ENCODE data around the gene KY.

Gene KY, protein sequence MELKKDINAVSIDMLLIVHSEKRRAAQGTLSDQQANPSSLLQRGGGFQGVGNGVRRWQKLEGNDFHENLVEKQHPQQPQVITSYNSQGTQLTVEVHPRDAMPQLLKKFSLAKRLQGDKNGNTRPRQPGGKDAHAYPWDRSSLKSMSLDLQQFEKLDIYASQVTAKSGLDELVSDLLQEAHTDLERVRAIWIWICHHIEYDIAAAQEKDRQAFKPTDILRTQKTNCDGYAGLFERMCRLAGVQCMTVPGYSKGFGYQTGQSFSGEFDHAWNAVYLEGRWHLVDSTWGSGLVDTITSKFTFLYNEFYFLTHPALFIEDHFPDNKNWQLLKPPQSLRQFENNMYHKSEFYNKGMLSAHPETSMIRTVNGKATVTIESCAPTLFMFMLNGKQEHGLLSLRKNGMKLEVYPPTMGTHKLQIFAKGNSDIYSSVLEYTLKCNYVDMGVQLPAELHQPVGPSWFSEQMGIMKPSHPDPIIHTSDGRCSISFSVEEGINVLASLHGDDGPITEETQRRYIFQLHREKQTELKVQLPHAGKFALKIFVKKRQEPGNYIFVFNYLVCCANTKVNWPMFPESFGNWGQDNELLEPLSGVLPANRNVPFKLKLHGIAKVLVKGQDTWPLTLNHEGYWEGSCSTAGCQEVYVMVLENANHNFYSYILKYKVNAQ

DNA sequence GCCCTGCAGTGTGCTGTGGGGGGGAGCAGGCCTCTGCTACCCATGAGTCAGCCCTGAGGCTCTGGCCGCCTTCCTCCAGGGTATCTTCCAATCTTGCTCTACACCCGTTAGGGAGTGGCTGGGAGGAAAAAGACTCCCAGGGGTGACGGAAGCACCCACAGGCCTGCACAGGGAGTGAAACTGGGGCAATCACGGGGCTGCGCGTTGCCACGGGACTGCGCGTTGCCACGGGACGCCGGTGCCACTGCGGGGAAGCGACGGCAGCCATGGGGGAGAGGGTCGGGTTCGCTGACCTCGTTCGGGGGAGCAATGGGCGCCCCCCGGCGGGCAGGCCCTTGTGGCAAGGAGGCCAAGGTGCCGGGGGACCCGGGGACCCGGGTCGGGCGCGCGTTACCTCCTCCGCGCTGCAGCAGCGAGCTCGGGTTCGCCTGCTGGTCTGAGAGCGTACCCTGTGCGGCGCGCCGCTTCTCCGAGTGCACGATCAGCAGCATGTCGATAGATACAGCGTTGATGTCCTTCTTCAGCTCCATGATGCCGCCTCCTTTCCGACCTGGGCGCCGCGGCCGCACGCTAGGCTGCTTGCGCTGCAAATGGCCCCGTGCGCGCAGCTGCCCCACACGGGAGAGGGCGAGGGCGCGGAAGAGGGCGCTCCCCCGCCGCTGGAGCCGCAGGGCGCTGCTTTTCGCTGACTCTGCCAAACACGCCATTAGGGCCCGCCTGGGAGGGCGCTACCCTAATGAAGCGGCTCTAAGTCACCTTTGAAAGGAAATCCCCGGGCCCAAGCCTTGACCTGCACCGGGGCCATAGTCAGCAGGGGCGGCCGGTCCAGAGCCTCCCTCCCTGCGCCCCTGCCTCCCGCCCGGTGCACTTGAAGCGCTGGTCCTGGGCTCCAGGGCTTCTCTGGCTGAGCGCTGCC is at the start of gene KY:
KY (minus strand) TSS at position 592 of the 916 bp plus-strand sequence; CDS start at position 530, 62 bp downstream.
- DNase-seq, result no peak

DNA sequence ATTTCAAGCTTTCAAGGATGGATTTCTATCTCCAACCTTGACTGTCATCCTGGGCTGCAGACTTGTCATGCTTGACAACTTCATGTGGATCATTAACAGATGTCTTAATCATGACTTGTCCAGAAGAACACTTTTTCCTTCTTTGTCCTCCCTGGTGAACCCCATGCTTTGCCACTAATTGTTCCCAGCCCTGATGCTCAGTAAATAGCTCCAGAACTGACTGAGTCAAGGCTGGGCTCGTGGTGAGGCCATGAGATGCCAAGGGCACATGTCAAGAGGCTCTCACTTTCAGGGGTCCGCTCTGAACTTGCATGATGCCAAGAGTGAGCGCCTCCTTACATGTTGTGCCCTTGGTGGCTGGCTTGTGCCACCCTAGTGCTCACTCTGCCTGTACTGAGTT is 48.9 kb upstream of the KY start:
- DNase-seq, result no peak

DNA sequence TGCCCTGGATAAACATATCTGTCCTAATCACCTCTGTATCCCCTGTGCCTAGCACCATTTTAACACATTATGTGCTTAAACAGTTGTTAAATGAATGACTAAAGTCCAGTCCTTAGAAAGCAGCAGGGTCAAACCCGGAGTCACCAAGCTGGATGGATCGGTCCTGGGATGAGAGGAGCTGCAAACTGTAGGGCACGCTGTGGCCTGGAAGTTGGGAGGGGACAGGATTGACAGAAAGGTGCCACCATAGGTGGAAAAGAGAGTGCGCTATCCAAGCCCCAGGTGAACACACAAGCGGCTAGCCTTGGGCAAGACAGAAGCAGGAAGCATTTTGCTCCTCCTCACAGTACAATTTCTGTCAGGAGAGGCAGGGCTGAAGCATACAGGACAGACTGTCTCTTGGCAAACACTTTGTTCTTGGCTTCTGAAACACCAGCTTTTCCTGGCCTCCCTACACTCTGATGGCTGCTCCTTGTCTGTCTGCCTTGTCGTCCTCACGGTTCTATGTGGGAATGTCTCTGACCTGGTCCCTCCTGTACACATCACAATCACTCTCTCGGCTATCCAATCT is 48.4 kb upstream of the KY start:
- no peak for DNase-seq

DNA sequence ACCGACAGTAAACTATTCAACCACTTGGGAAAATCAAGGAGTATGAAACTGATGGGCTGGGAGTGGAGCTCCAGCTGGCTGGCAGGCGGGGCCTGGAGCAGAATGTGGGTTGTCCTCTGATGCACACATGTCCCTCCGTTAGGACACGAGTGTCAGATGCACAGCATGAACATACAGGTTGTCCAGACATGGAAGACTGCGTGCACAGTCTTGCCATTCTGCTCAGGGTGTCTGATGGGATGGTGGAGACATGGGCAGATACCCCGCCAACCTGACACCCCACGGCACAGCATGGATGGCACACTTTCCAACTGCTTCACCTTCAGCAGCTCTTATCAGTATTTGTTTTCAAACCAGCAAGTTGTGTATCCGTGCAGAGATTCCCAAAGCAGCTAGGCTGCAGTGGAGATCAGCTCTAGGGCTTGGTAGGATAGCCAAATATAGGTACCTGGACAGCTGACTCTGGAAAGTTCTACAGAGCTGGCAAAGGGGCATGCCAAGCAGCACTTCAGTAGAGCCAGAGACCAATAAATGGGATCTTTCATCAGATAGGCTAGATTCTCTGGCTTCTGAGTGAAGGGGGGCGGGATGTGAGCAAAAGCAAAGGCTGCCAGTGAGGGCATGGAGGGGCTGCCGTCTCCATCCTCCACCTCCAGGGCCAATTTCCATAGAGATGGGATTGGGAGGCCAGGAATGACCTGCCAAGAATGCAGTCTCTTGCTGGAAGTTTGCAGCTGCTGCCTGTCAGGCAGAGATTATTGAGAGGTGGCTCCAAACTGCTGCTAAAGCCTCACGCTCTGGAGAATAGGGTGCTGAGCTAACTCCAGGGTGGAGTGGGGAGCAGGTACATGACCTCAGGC is 47.2 kb upstream of the KY start:
- no peak for DNase-seq

DNA sequence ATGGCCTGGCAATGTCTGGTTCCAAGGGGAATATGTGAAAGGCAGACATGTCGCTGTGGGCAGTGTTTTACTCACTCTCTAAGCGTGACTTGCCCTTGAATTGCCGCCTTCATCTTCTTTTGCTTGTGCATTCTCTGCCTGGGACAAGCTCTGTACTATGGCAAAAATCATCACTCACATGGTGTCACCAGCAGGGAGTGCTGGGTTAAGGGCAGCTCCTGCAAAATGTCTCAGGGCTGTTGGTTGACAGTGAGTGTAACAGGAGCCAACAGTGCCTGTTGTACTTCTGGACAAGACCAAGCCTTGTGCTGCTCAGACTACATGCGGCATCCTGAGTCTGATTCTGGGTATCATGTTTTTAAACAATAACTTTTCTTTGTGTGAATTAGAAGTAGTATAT is 45.3 kb upstream of the KY start:
- DNase-seq, result no peak

DNA sequence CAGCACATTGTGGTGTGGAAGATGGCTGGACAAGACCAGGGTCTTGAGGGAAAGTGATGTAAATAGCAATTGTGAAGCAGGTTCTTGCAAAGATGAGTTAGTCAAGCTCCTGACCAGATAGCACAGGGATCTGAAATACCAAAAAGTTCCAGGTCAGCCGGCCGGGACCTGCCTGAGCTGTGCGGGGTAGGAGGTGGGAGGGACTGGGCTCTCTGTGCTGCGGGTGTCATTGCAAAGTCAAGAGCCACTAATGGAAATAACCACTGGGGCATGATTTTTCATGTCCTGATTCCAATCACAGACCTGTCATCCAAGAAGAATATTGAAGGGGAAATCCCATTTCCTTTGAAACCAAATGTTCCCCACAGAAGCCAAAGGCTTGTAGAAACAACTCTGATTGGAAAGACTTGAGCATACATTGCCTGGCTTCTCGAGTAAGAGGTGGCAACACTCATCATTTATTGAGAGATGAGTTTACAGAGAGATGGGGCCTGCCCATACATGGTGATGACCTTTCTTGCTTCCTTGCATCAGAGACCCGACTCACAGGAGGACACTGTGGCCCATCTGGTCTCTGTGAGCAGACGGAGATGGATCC is 44.2 kb upstream of the KY start:
- no peak for DNase-seq

DNA sequence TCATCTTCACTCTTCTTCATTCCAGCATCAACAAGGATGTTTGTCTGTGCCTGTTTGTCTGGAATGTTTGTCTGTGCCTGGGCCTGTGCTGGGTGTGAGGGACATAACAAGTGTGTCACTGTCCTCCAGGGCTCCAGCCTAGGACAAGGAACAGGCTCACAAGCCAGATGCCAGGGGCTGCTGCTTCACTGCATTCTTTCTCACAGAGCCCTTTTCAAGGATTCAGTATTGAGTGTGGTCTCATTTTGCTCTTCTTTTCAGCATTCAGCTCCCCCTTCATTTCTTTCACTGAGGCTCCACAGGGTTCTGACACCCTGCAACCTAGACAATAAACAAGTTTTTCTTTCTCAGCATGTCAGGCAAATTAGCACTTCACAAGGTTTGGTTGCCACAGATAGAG is 43.6 kb upstream of the KY start:
- no peak for DNase-seq

DNA sequence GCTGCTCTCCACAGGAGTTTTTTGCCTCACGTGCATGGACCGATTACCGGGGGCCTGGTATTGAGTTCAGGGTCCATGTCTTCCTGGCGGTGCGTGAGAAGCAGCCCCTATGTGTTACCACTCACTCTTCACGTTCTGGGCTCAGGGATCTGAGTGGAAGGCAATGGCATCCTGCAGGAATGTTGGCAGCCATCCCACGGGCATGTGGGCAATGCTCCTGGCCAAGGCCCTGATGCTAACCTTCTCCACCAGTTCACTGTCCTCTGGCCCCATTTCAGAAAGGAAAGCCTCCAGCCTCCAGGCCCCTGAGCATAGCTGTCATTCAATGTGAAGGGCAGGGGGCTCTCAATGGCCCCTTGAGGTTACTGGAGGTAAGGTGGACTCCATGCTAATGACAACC is 43.0 kb upstream of the KY start:
- DNase-seq, result no peak

DNA sequence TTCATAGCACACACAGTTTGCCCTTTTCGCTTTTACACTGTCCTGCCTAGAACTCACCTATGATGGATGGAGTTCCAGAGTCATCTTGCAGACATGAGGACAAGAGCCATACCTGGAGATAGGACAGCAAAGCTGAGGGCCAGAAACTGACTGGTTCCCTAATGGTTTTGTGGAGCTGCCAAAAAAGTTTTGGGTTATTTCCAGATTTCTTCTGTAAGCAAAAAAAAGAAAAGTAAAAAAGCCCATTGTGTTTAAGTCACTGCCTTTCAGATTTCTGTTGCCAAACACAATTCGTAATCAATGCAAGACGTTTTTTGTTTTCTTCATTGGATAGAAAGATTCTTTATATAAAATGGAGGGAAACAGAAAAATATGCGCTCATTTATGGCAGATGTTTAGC is 42.4 kb upstream of the KY start:
- no peak for DNase-seq

DNA sequence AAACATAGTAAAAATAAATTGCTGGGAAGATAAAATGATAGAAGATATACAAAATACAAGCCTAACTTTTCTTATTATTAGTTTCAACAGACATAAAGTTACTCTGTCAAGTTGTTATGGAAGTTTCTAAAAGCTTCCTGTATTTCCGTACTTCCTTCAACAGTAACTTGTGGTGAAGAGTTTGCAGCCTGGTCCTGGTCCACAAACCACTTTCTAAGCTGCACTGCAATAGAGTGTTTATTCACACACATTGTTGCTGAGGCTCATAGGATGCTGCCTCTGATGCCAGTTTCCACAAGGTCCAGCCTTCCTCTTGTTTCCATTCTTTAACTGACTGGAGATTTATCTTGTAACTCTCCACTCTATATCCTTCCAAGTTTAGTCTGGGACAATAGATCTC is 39.4 kb upstream of the KY start:
- no peak for DNase-seq

DNA sequence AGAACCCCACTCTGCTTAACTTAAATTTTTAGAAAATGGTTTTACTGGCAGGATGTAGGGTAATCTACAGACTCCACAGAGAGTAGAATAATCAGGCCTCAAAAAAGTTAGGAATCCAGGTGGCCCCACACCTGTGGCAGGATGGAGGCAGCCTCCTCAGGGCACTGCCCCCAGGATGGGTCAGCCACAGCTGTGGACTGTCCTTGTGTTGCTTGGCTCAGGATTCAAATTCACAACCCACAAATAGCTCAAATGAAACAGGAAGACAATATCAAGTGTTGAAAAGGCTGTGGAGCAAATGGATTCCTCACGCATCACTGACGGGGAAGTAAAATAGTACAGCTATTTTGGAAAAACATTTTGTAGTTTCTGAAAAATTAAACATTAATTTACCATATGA is 36.8 kb upstream of the KY start:
- DNase-seq, result no peak

DNA sequence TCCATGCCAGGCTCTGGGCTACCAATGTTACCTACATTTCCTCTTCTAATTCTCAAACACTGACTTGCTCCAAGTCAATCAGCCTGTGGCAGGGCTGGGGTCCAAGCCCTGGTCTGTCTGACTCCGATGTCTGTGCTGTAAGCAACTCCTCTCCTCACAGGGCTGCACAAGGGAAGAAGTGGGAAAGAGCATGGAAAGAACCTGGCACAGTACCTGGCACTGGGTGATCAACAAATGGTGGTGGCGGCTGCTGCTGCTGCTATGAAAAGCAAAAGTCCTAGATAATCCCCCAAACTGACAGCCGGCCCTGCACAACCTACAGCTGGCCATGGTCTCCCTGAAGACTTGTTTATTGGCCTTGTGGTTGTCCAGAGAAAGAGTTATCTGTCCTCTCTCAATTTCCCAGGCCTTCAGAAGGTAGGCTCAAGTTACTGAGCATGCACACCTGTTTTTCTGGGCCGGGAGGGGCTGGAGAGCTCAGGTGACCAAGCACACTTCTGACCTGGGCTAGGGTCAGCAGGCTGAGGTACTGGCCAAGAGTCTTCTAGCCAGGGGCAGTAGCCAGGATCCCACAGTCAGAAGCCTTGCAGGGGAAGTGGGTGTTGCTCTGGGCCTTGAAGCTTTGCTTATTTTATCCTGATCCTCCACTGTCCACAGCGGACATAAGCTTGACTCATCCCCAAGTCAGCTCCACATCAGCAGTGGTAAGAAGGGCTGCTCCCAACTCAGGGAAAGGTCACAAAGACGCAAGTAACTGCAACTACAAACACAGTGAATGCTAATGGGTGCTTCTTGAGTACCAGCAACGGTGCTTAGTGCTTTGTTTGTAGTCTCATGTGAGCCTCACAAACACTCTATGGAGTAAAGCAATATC is 35.3 kb upstream of the KY start:
- DNase-seq, result no peak

DNA sequence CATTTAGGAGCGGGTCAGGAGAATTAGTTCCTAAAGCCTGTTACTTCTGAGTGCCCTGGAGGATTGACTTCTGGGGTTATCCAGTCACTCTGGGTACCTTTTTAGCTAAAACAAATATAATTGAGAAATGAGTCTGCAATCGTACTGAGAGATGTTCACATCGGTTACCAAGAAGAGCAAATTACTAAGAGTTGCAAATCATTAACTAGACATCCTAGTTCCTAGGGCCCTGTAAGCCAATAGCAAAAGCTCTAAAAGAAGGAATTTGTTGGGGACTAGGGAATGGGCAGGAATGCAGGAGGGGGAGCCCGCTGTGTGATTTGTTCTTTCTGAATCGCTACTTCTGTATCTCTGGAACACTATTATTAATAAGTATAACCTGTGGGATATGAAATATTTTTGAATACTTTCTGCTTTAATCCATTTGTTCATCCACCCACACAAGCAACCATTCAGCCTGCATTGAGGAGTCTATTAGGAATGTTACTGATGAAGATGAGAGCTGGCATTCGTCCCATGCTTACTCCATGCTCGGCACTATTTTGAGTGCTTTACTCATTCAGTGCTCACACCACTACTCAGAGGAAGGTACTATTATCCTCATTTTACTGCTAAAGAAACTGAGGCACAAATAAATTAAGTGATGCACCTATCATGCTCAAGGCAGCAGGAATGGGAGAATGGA is 31.5 kb upstream of the KY start:
- DNase-seq, result no peak

DNA sequence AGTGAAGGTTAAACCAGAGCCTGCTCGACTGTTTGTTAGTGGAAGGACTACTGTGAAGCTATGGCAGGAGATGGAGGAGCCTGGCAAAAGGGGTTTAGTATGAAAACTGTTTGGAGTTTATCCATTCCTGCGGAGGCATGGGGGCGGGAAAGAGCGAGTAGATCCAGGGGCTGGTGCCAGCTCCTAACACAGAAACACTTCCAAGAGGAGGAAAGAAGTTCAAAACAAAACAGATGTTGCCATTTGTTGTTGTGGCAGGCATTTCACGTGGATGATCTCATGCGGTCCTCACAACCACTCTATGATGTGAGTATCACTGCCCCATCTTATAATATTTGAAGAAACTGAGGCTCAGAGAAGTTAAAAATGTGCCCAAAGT is 30.7 kb upstream of the KY start:
- DNase-seq, result no peak

DNA sequence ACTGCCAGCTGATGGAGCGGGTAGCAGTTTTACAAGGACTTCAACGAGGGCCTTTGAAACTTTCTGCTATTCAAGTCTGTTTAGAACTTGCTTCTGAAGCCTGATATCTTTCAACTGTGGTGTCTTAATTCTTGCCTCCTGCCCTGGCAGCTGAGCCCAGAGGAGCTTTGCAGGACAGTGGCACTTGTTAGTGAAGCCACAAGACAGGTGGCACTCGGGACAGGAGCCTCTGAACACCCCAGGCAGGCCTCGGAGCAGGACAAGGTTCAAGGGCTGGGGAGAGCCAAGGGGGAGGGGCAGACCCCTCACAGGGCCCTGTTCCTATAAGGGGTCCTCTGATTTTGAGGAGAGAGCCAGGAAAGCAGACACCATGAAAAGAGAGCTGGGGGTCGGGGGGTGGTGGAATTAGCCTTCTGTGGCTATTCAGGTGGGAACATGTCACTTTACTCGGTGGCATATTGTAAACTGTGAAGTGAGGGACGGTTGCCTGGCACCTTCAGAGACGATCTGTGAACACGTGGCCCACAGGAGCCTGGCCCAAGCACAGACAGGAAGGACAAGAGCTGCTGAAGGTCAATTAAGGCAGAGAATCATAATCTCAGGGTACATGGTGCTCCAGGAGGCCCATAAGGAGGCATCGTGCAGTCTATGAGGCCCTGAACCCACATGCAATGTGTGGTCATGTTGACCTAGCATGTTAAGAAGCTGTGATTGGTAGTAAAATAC is 30.1 kb upstream of the KY start:
- no peak for DNase-seq

DNA sequence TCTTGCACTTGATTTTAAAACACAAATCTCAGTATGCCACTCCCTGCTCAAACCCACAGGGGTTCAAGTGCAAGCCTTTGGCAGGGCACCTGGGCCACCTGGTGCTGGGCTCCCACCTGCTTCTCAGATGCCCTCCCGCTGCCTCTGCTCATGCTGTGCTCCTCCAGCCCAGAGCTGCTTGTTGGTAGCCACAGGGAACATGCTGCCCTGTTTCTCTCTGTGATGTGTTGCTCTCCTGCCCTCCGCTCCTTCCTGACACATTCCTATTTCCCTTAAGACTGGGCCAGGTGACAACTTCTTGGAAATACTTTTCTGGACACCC is 27.1 kb upstream of the KY start:
- no peak for DNase-seq

DNA sequence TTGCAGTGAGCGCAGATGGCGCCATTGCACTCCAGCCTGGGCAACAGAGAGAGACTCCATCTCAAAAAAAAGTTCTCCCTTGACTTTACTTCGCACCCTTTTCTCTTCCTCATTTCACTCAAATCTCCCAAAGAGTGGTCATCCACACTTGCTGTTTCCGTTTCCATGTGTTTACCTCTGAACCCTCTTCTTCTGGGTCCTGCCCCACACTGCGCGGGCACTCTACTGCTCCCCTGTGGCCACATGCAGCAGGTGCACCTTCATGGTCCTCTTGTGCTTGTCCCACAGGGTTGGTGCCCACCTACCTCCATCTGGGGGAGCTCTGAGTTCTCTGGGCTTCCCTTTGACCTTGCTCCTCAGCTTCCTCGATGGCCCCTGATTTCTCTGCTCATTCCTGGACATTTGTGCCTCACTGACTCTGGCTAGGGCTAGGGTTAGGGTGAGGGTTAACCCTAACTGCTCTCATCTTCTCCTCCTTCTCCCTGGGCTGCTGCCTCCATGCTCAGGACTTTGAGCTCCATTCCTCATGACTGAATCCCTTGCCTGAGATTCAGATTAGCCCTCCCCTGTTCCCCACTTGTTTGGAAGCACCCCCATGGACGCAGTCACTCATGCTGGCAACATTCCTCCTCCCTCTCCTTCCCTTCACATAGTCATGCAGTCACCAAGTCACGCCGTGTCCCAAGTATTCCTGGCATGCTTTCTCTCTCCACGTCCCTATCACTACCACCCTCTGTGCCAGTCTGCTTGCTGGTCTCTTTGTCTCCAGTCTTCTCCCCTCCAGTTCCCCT is 26.6 kb upstream of the KY start:
- no peak for DNase-seq

DNA sequence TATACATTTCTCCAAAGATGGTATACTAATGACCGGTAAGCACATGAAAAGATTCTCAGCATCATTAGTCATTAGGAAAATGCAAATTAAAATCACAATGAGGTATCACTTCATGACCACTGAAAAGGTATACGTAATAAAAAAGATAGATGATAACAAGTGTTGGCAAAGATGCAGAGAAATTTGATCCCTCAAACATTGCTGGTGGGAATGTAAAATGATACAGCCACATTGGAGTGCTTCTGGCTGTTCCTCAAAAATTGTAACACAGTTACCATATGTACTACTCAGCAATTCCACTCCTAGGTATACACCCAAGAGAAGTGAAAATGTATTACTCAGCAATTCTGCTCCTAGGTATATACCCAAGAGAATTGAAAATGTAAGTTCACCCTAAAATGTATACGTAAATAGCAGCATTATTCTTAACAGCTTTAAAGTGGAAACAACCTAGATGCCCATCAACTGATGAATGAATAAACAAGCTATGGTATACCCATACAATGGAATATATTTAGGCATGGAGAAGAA is 25.0 kb upstream of the KY start:
- DNase-seq, result no peak

DNA sequence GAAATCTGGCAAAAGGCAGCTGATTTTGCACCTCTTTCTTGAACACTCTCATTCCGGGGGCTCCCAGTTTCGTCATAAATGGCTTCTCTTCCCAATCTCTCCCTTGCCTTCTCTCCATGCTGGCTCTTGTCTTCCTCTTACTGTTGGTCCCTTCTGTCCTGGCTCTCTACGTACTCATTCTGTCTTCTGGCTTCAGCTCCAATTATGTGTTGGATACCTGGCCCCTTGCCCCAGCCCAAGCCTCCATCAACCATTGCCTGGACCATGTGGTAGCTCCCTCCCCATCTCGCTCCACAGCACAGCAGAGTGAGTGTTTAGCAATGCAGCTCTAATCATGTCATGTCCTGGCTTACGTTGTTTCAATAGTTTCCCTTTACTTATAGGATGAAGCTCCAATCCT is 21.7 kb upstream of the KY start:
- no peak for DNase-seq

All from CD4-positive, alpha-beta T cell treated with Interleukin-10 for 1 hour (primary cell).